H1 (cell line): ENCODE data around the gene DBF4. TPM values are rescaled to one million over a fixed set of nuclear protein-coding genes. Genes with fewer than 3 reads are reported as not detected.

Source experiments
- CTCF ChIA-PET: fragments of 300-600 bp; sonication (Branson Sonifier 250); formaldehyde crosslinking; loops from one replicate; lab custom pipeline; 2021; ENCODE audit not compliant: partially characterized antibody; lab: Charles Lee
- POLR2A ChIA-PET: fragments of 300-600 bp; sonication (Branson Sonifier 250); formaldehyde crosslinking; loops from one replicate; lab custom pipeline; 2021; ENCODE audit warnings: inconsistent platforms; ENCODE audit not compliant: partially characterized antibody; lab: Charles Lee
- DNase-seq, 2 experiments: peaks; one replicate each; pipeline versions ENCODE4 v3.0.0 to v3.0.0-alpha.2; 2010 to 2022; ENCODE audit warnings: low spot score in 2 of 2, low read depth in 1 of 2, mixed read lengths in 1 of 2
- FAIRE-seq: peaks from 2 replicates; lab custom pipeline; 2011; peaks lifted over from hg19 to GRCh38; lab: Jason Lieb, UNC
- H2AFZ ChIP-seq: 2 replicates; pipeline ENCODE4 v1.8.1; 2012; ENCODE audit warnings: low read length, inconsistent platforms
- H2AK5ac ChIP-seq: 2 replicates; pipeline ENCODE4 v1.6.1; 2013; ENCODE audit warnings: low read depth, low read length
- H2BK120ac ChIP-seq: replicated peaks from 2 replicates; pipeline ENCODE3; 2013; ENCODE audit warnings: low read depth, low read length, inconsistent platforms
- H2BK12ac ChIP-seq: 2 replicates; pipeline ENCODE4 v1.6.1; 2013; ENCODE audit warnings: low read depth, low read length
- H2BK15ac ChIP-seq: 2 replicates; pipeline ENCODE4 v1.6.1; 2013; ENCODE audit warnings: low read length
- H2BK20ac ChIP-seq: 2 replicates; pipeline ENCODE4 v1.6.1; 2013; ENCODE audit warnings: low read length
- H2BK5ac ChIP-seq: 2 replicates; pipeline ENCODE4 v1.6.1; 2013; ENCODE audit warnings: low read depth, low read length
- H3K14ac ChIP-seq: 2 replicates; pipeline ENCODE4 v1.6.1; 2013; ENCODE audit warnings: inconsistent platforms; ENCODE audit not compliant: insufficient read length
- H3K18ac ChIP-seq: 2 replicates; pipeline ENCODE4 v1.6.1; 2013; ENCODE audit warnings: low read length; ENCODE audit errors: extremely low read depth
- H3K23ac ChIP-seq: 2 replicates; pipeline ENCODE4 v1.6.1; 2013; ENCODE audit warnings: inconsistent platforms; ENCODE audit not compliant: insufficient read length
- H3K23me2 ChIP-seq: 2 replicates; pipeline ENCODE4 v1.6.1; 2013; ENCODE audit warnings: low read depth, low read length
- H3K27ac ChIP-seq: 2 replicates; pipeline ENCODE4 v1.6.1; 2011; ENCODE audit warnings: low read depth, low read length, inconsistent platforms
- H3K27me3 ChIP-seq, 4 experiments: replicated peaks in 1 of 4; 1 replicate in 1 of 4; 2 replicates in 3 of 4; pipeline versions ENCODE4 v1.6.1 to v1.8.1; 2011 to 2013; ENCODE audit warnings: low read length in 3 of 4, mild to moderate bottlenecking in 3 of 4, inconsistent platforms in 2 of 4, mixed read lengths in 2 of 4, moderate library complexity in 1 of 4; ENCODE audit not compliant: control insufficient read depth in 3 of 4, insufficient read depth in 3 of 4; ENCODE audit errors: extremely low read depth in 1 of 4
- H3K36me3 ChIP-seq, 4 experiments: 2 replicates each; pipeline versions ENCODE4 v1.6.1 to v1.8.1; 2011 to 2013; ENCODE audit warnings: mild to moderate bottlenecking in 4 of 4, low read length in 3 of 4, moderate library complexity in 2 of 4, control low read depth in 1 of 4, inconsistent platforms in 1 of 4; ENCODE audit not compliant: insufficient read depth in 4 of 4, control insufficient read depth in 2 of 4
- H3K4ac ChIP-seq: replicated peaks from 2 replicates; pipeline ENCODE3; 2013; ENCODE audit warnings: low read length, low read depth, mixed read lengths, inconsistent platforms; ENCODE audit not compliant: insufficient read length
- H3K4me1 ChIP-seq, 4 experiments: replicated peaks in 1 of 4; 1 replicate in 1 of 4; 2 replicates in 3 of 4; pipeline versions ENCODE4 v1.6.1 to v1.8.1; 2011 to 2013; ENCODE audit warnings: low read length in 3 of 4, inconsistent platforms in 2 of 4, mixed read lengths in 1 of 4; ENCODE audit not compliant: insufficient read depth in 4 of 4, control insufficient read depth in 3 of 4
- H3K4me2 ChIP-seq, 2 experiments: 2 replicates each; pipeline versions ENCODE4 v1.6.1 to v1.8.1; 2011 to 2013; ENCODE audit warnings: low read depth in 2 of 2, low read length in 2 of 2, control low read depth in 1 of 2, inconsistent platforms in 1 of 2, mild to moderate bottlenecking in 1 of 2; ENCODE audit not compliant: insufficient read depth in 1 of 2
- H3K4me3 ChIP-seq, 4 experiments: fragments of 200-600, 300-600 bp in 1 of 4; sonication (generic), shearing (Covaris generic), sonication (Bioruptor Twin) in 1 of 4; 2 replicates each; pipeline versions ENCODE4 v1.5.1 to v1.8.1; 2011 to 2016; ENCODE audit warnings: low read length in 4 of 4, low read depth in 3 of 4, control low read depth in 2 of 4, inconsistent platforms in 2 of 4, mild to moderate bottlenecking in 2 of 4, mixed read lengths in 1 of 4, moderate library complexity in 1 of 4; ENCODE audit not compliant: insufficient read depth in 2 of 4; ENCODE audit errors: extremely low read depth in 1 of 4
- H3K56ac ChIP-seq: replicated peaks from 2 replicates; pipeline ENCODE3; 2013; ENCODE audit warnings: low read depth, mild to moderate bottlenecking, mixed read lengths, low read length, inconsistent platforms; ENCODE audit not compliant: insufficient read length
- H3K79me1 ChIP-seq: 2 replicates; pipeline ENCODE4 v1.6.1; 2013; ENCODE audit warnings: low read depth, low read length, control low read depth
- H3K79me2 ChIP-seq, 2 experiments: 2 replicates each; pipeline versions ENCODE4 v1.6.1 to v1.8.1; 2012 to 2013; ENCODE audit warnings: low read length in 2 of 2, mild to moderate bottlenecking in 2 of 2, inconsistent platforms in 1 of 2; ENCODE audit not compliant: insufficient read depth in 2 of 2, control insufficient read depth in 1 of 2
- H3K9ac ChIP-seq, 4 experiments: replicated peaks in 1 of 4; 1 replicate in 1 of 4; 2 replicates in 3 of 4; pipeline versions ENCODE4 v1.6.1 to v1.8.1; 2011 to 2013; ENCODE audit warnings: low read depth in 3 of 4, low read length in 3 of 4, control low read depth in 2 of 4, mild to moderate bottlenecking in 2 of 4, moderate library complexity in 2 of 4, inconsistent platforms in 1 of 4; ENCODE audit errors: extremely low read depth in 1 of 4
- H3K9me3 ChIP-seq, 2 experiments: 2 replicates each; pipeline versions ENCODE4 v1.6.1 to v1.8.1; 2012 to 2013; ENCODE audit warnings: mild to moderate bottlenecking in 2 of 2, moderate library complexity in 2 of 2, control low read depth in 1 of 2, inconsistent platforms in 1 of 2, low read depth in 1 of 2, low read length in 1 of 2, mixed read lengths in 1 of 2; ENCODE audit not compliant: insufficient read depth in 2 of 2
- H4K20me1 ChIP-seq, 2 experiments: replicated peaks in 1 of 2; 2 replicates each; pipeline versions ENCODE3 to v1.8.1; 2011 to 2013; ENCODE audit warnings: inconsistent platforms in 2 of 2, low read length in 2 of 2, mild to moderate bottlenecking in 1 of 2; ENCODE audit not compliant: insufficient read depth in 2 of 2, control insufficient read depth in 1 of 2
- H4K5ac ChIP-seq: 2 replicates; pipeline ENCODE4 v1.6.1; 2013; ENCODE audit warnings: low read length, low read depth, mixed read lengths, inconsistent platforms; ENCODE audit not compliant: insufficient read length
- H4K8ac ChIP-seq: 2 replicates; pipeline ENCODE4 v1.8.0; 2013; ENCODE audit warnings: mild to moderate bottlenecking, moderate library complexity, low read length, inconsistent platforms; ENCODE audit not compliant: insufficient read depth; ENCODE audit errors: extremely low read depth
- H4K91ac ChIP-seq: replicated peaks from 2 replicates; pipeline ENCODE3; 2013; ENCODE audit warnings: low read length, mixed read lengths, inconsistent platforms; ENCODE audit not compliant: insufficient read length
- BCL11A ChIP-seq, 2 experiments: IDR thresholded peaks; one replicate each; pipeline ENCODE4 v1.6.1; 2011; ENCODE audit warnings: low read depth in 2 of 2, low read length in 2 of 2, mild to moderate bottlenecking in 2 of 2
- EZH2 ChIP-seq: fragments of 200-600 bp; sonication (generic); IDR thresholded peaks from 2 replicates; pipeline ENCODE4 v1.7.1; 2012; ENCODE audit warnings: low read depth, mild to moderate bottlenecking, moderate library complexity, low read length, inconsistent platforms; ENCODE audit not compliant: severe bottlenecking
- GABPA ChIP-seq: IDR thresholded peaks from 2 replicates; pipeline ENCODE4 v1.6.1; 2011; ENCODE audit warnings: mild to moderate bottlenecking, low read length, moderate library complexity, borderline replicate concordance; ENCODE audit not compliant: insufficient read depth
- GTF2F1 ChIP-seq: IDR thresholded peaks from 2 replicates; pipeline ENCODE4 v1.6.1; 2012; ENCODE audit warnings: low read depth, low read length, improper control_type of control experiment, borderline replicate concordance
- SIX5 ChIP-seq: IDR thresholded peaks from 2 replicates; pipeline ENCODE4 v1.6.1; 2011; ENCODE audit warnings: mild to moderate bottlenecking, low read depth, low read length
- SRF ChIP-seq: IDR thresholded peaks from 2 replicates; pipeline ENCODE4 v1.6.1; 2011; ENCODE audit warnings: mild to moderate bottlenecking, low read depth, low read length, moderate library complexity
- SUZ12 ChIP-seq: fragments of 200-600 bp; sonication (generic); IDR thresholded peaks from 2 replicates; pipeline ENCODE4 v1.6.1; 2012; ENCODE audit warnings: mild to moderate bottlenecking, inconsistent platforms, low read length, moderate library complexity, mixed read lengths
- TAF1 ChIP-seq: IDR thresholded peaks from 2 replicates; pipeline ENCODE4 v1.6.1; 2011; ENCODE audit warnings: mild to moderate bottlenecking, low read depth, low read length
- TBP ChIP-seq: IDR thresholded peaks from 2 replicates; pipeline ENCODE4 v1.6.1; 2011; ENCODE audit warnings: low read depth, low read length, improper control_type of control experiment
- WGBS, 2 experiments: shearing (Covaris generic) in 1 of 2; methylation state at CpG; one replicate each; pipeline versions ENCODE4 v1.1.6 to v1.1.7; 2013 to 2015; ENCODE audit warnings: low lambda C conversion rate in 2 of 2, mixed read lengths in 2 of 2, inconsistent platforms in 1 of 2, low coverage in 1 of 2, missing lambda C conversion rate in 1 of 2; ENCODE audit not compliant: insufficient replicate concordance in 2 of 2, insufficient coverage in 1 of 2, insufficient read length in 1 of 2; ENCODE audit errors: extremely low coverage in 1 of 2, missing lambda C conversion rate in 1 of 2; 5-methylcytosine and 5-hydroxymethylcytosine counted together
- polyA plus RNA-seq, 7 experiments: library from polyadenylated mRNA; depleted of rRNA in 3 of 7; stranded (reverse) in 5 of 7; unstranded in 2 of 7; fragments of >200 nt in 5 of 7; fragments of 200-250 nt in 2 of 7; gene quantifications; 1 replicate in 5 of 7; 2 replicates in 1 of 7; 4 replicates in 1 of 7; pipeline versions ENCODE4 v1.2.1 to v1.2.3, GENCODE V29; 2011 to 2013; ENCODE audit warnings: missing spikeins in 2 of 7, mixed read lengths in 2 of 7
- total RNA-seq: library from RNA; stranded (reverse); fragmentation: NEBNext Ultra II Directional; extraction: Animal tissue kit (Norgen Biotek cat#: 25700); gene quantifications from 2 replicates; pipeline ENCODE4 v1.2.1, GENCODE V29; 2021

The DBF4 gene
- total and polyA plus RNA-seq, 2 of the 8 experiments (the other 6 are each of a cell fraction or from before 2014, with no cell fraction given) = 8.7 to 82.4 TPM

DNA sequence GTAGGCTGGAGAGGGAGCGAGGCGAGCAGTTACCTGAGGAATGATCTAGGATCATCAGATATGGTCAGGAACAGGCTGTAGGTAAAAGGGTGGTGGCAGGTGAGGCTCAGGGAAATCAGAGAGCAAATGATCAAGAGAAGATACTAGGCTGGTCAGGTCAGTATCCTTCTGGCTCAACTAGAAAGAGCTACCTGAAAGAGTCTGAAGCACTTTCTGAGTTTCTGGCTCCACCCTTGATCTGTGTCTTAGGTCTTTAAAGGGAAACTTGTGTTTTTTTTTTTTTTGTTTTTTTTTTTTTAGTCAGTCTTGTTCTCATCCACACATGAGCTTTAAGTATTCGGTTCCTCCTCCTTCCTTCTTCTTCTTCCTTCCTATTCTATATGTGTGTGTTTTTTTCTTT lies 68.3 kb downstream of the DBF4 start:
- Histone ChIP-seq H3K27me3 (no peaks in the 10 kb centered on the region), H2AK5ac (no peak overlapping the region), H2BK15ac (no peak overlapping the region), H3K79me1 (no peaks in the 10 kb centered on the region), H2BK5ac (no peak overlapping the region), H3K4me2 (no peak overlapping the region), H3K9me3 (no peaks in the 10 kb centered on the region), H3K23ac (no peak overlapping the region), H3K4me1 (no peaks in the 10 kb centered on the region), H3K4me3 (no peak overlapping the region), H4K8ac (no peak overlapping the region), H2AFZ (no peak overlapping the region), H3K79me2 (no peaks in the 10 kb centered on the region), H2BK20ac (no peak overlapping the region), H4K91ac (no peak overlapping the region), H2BK120ac (no peak overlapping the region), H4K5ac (no peak overlapping the region), H3K56ac (no peak overlapping the region), H2BK12ac (no peak overlapping the region), H3K27ac (no peak overlapping the region), H3K4ac (no peak overlapping the region), H4K20me1 (no peaks in the 10 kb centered on the region), H3K14ac (no peak overlapping the region), H3K23me2 (no peaks in the 10 kb centered on the region), H3K36me3 (peaks cover 0 to 4% (median under 1%) of the 10 kb centered on the region in 4 experiments; a peak in 1 of 8 replicates), H3K9ac (no peak overlapping the region), H3K18ac (no peak overlapping the region)
- WGBS, 2 experiments = 95% methylated on average over 3 of the region's 3 CpGs; no CpG with 5 or more reads in 1 of the 2 experiments
- ChIA-PET CTCF (interaction anchor here (1.2 to 1.4 kb wide), 3 partner anchors 10 to 19 kb away, joined by 3 to 4 read pairs (median 3); partner anchors contain the start of gene ADAM22), POLR2A (interaction anchor here (1.9 kb wide), 1 partner anchor 10 kb away, joined by 14 read pairs; the partner anchor contains the start of gene ADAM22)
- TF ChIP-seq EZH2 (no peak), TAF1 (no peak), BCL11A (IDR thresholded peaks at IDR 0.05; ENCODE audit: low read depth in 2 of 2, low read length in 2 of 2) (no peak), SUZ12 (no peak), TBP (no peak), SIX5 (no peak), GABPA (no peak), SRF (no peak), GTF2F1 (no peak)
- DNase-seq (no peak), FAIRE-seq (no peak)
